ENCODE data around the gene MAMDC2. TPM values are rescaled to one million over a fixed set of nuclear protein-coding genes. Genes with fewer than 3 reads are reported as not detected.
A peak's percentile ranks its signal among the peaks of the same experiment; 100 is the strongest.

Gene MAMDC2
- total and polyA plus RNA-seq, 2 donors (not counting 1 experiment from before 2014, with no cell fraction given) = not detected

GRCh38 chr9:70043285-70043684 is 363 bp upstream of the MAMDC2 start:
- peak overlapping the region; percentile 64 for H2AFZ ChIP-seq (ENCODE audit: insufficient read depth, low read depth, low read length, poor library complexity, severe bottlenecking)
- H4K20me1 ChIP-seq (ENCODE audit: control insufficient read depth, insufficient read depth, low read length, poor library complexity, severe bottlenecking) = no peaks in the 10 kb centered on the region
- ATAC-seq (ENCODE audit: low read depth) (no peak), DNase-seq (no peak)
- peaks cover 50% of the 10 kb centered on the region for H3K27me3 Mint-ChIP-seq
- peaks cover 4 to 10% of the 10 kb centered on the region in 2 donors for H3K4me1 ChIP-seq (ENCODE audit: control insufficient read depth in 2 of 2, insufficient read depth in 2 of 2, low read length in 2 of 2)
- H3K4me1 Mint-ChIP-seq = peaks cover 10% of the 10 kb centered on the region
- WGBS (ENCODE audit: insufficient coverage) = 9% methylated on average over 1 of the region's 7 CpGs
- TF ChIP-seq CTCF (IDR thresholded peaks at IDR 0.05) (no peak), EZH2 (IDR thresholded peaks at IDR 0.05; ENCODE audit: borderline replicate concordance, insufficient read depth, low read depth, low read length, poor library complexity, severe bottlenecking) (no peak)
- POLR2A ChIA-PET = no interaction called here
- H3K4me2 ChIP-seq (replicated peaks; ENCODE audit: low read depth, low read length, poor library complexity, severe bottlenecking) = peak overlapping the region; percentile 65
- intact Hi-C loops (cut with micrococcal nuclease) = no loop called here
- no peak overlapping the region for H3K4me3 ChIP-seq (ENCODE audit: control extremely low read depth in 1 of 5, extremely low read depth in 1 of 5, insufficient read depth in 1 of 5, low read depth in 2 of 5, low read length in 4 of 5)
- H3K4me3 Mint-ChIP-seq = no peak overlapping the region
- CTCF ChIA-PET = no interaction called here
- peaks cover 0 to 3% (median 0%) of the 10 kb centered on the region in 3 donors for H3K9me3 ChIP-seq (ENCODE audit: control extremely low read depth in 1 of 3, control insufficient read depth in 2 of 3, insufficient read depth in 1 of 3, low read length in 2 of 3)
- peaks cover 0 to 28% (median 13%) of the 10 kb centered on the region in 4 experiments for H3K27me3 ChIP-seq (replicated peaks in 1 of 4; ENCODE audit: control extremely low read depth in 1 of 4, control insufficient read depth in 3 of 4, insufficient read depth in 4 of 4, low read length in 3 of 4)
- H3K27ac ChIP-seq (ENCODE audit: low read length in 2 of 2) = no peak overlapping the region
- H3K27ac Mint-ChIP-seq = no peak overlapping the region
- no peak overlapping the region for H3K9ac ChIP-seq (ENCODE audit: low read length)
- no peaks in the 10 kb centered on the region for H3K36me3 ChIP-seq (replicated peaks in 1 of 2; ENCODE audit: control extremely low read depth in 1 of 2, control insufficient read depth in 1 of 2, extremely low read depth in 1 of 2, insufficient read depth in 2 of 2, low read length in 1 of 2)
- H3K9me3 Mint-ChIP-seq (ENCODE audit: insufficient read depth) = no peaks in the 10 kb centered on the region
- no peaks in the 10 kb centered on the region for H3K79me2 ChIP-seq (ENCODE audit: control insufficient read depth, insufficient read depth, low read length)

- DNase-seq (no peak), ATAC-seq (ENCODE audit: low read depth) (no peak)
- Histone ChIP-seq H3K9me3 (ENCODE audit: control extremely low read depth in 1 of 3, control insufficient read depth in 2 of 3, insufficient read depth in 1 of 3, low read length in 2 of 3) (peaks cover 0 to 3% (median 0%) of the 10 kb centered on the region in 3 donors), H3K79me2 (ENCODE audit: control insufficient read depth, insufficient read depth, low read length) (no peaks in the 10 kb centered on the region), H3K4me3 (ENCODE audit: control extremely low read depth in 1 of 5, extremely low read depth in 1 of 5, insufficient read depth in 1 of 5, low read depth in 2 of 5, low read length in 4 of 5) (peak overlapping the region in 1 of 5 experiments; percentile 19), H3K27me3 (replicated peaks in 1 of 4; ENCODE audit: control extremely low read depth in 1 of 4, control insufficient read depth in 3 of 4, insufficient read depth in 4 of 4, low read length in 3 of 4) (peaks cover 0 to 28% (median 13%) of the 10 kb centered on the region in 4 experiments), H4K20me1 (ENCODE audit: control insufficient read depth, insufficient read depth, low read length, poor library complexity, severe bottlenecking) (no peaks in the 10 kb centered on the region), H3K4me1 (ENCODE audit: control insufficient read depth in 2 of 2, insufficient read depth in 2 of 2, low read length in 2 of 2) (peaks cover 4 to 10% of the 10 kb centered on the region in 2 donors), H3K36me3 (replicated peaks in 1 of 2; ENCODE audit: control extremely low read depth in 1 of 2, control insufficient read depth in 1 of 2, extremely low read depth in 1 of 2, insufficient read depth in 2 of 2, low read length in 1 of 2) (no peaks in the 10 kb centered on the region), H3K9ac (ENCODE audit: low read length) (peak overlapping the region; percentile 26), H2AFZ (ENCODE audit: insufficient read depth, low read depth, low read length, poor library complexity, severe bottlenecking) (no peak overlapping the region), H3K27ac (ENCODE audit: low read length in 2 of 2) (no peak overlapping the region), H3K4me2 (replicated peaks; ENCODE audit: low read depth, low read length, poor library complexity, severe bottlenecking) (peak overlapping the region; percentile 65)
- TF ChIP-seq CTCF (IDR thresholded peaks at IDR 0.05) = no peak
- TF ChIP-seq EZH2 (IDR thresholded peaks at IDR 0.05; ENCODE audit: borderline replicate concordance, insufficient read depth, low read depth, low read length, poor library complexity, severe bottlenecking) = no peak
- Mint-ChIP-seq H3K4me3 (peak overlapping the region; percentile 48), H3K27ac (no peak overlapping the region), H3K27me3 (peaks cover 52% of the 10 kb centered on the region), H3K9me3 (ENCODE audit: insufficient read depth) (no peaks in the 10 kb centered on the region), H3K4me1 (peaks cover 10% of the 10 kb centered on the region)
- POLR2A ChIA-PET = no interaction called here
- intact Hi-C loops (cut with micrococcal nuclease) = no loop called here
- 34% methylated on average over 26 of the region's 26 CpGs for WGBS (ENCODE audit: insufficient coverage)
- CTCF ChIA-PET = no interaction called here
Measured at GRCh38 chr9:70044490-70045307, 1.1 kb downstream of the MAMDC2 start.

Data from B cell (primary cell).